HuH-7 (cell line): ENCODE measurements around the gene FOXB2.

Experiments used
- DNase-seq: peaks from one replicate; pipeline ENCODE4 v3.0.0; 2011; ENCODE audit warnings: low spot score

The FOXB2 gene

GRCh38 chr9:77063645-77064285 is 44.3 kb downstream of the FOXB2 start:
- no peak for DNase-seq

- DNase-seq, result no peak
Measured at GRCh38 chr9:77066388-77066787, 46.9 kb downstream of the FOXB2 start.
